ENCODE results near the gene ARL3.

GRCh38 chr10:102639537-102639936, 74.7 kb downstream of the ARL3 start:
- TF ChIP-seq POLR2A (IDR thresholded peaks at IDR 0.05), result no peak
- TF ChIP-seq, protein P1, sequence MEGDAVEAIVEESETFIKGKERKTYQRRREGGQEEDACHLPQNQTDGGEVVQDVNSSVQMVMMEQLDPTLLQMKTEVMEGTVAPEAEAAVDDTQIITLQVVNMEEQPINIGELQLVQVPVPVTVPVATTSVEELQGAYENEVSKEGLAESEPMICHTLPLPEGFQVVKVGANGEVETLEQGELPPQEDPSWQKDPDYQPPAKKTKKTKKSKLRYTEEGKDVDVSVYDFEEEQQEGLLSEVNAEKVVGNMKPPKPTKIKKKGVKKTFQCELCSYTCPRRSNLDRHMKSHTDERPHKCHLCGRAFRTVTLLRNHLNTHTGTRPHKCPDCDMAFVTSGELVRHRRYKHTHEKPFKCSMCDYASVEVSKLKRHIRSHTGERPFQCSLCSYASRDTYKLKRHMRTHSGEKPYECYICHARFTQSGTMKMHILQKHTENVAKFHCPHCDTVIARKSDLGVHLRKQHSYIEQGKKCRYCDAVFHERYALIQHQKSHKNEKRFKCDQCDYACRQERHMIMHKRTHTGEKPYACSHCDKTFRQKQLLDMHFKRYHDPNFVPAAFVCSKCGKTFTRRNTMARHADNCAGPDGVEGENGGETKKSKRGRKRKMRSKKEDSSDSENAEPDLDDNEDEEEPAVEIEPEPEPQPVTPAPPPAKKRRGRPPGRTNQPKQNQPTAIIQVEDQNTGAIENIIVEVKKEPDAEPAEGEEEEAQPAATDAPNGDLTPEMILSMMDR (IDR thresholded peaks at IDR 0.05), result no peak

Data from body of pancreas (tissue), 4 donors.